Endothelial cell (in vitro differentiated cells): ENCODE measurements around the gene CUL4A. TPM values are rescaled to one million over a fixed set of nuclear protein-coding genes. Genes with fewer than 3 reads are reported as not detected.

Source experiments
- DNase-seq: peaks from one replicate; pipeline ENCODE4 v3.0.0; 2021; ENCODE audit warnings: low spot score
- H3K27ac Mint-ChIP-seq: one replicate; pipeline ENCODE4 v1.8.0; 2021; ENCODE audit warnings: mixed read lengths, inconsistent platforms; ENCODE audit not compliant: unreplicated experiment
- H3K27me3 Mint-ChIP-seq: one replicate; pipeline ENCODE4 v1.8.0; 2021; ENCODE audit warnings: mild to moderate bottlenecking, moderate library complexity, mixed read lengths, inconsistent platforms; ENCODE audit not compliant: unreplicated experiment
- H3K36me3 Mint-ChIP-seq: one replicate; pipeline ENCODE4 v1.8.0; 2021; ENCODE audit warnings: mild to moderate bottlenecking, low read depth, mixed read lengths, inconsistent platforms; ENCODE audit not compliant: unreplicated experiment
- H3K4me1 Mint-ChIP-seq: one replicate; pipeline ENCODE4 v1.8.0; 2021; ENCODE audit warnings: mild to moderate bottlenecking, mixed read lengths, inconsistent platforms; ENCODE audit not compliant: unreplicated experiment
- H3K4me3 Mint-ChIP-seq: one replicate; pipeline ENCODE4 v1.8.0; 2021; ENCODE audit warnings: mild to moderate bottlenecking, mixed read lengths, inconsistent platforms; ENCODE audit not compliant: unreplicated experiment
- H3K9me3 Mint-ChIP-seq: one replicate; pipeline ENCODE4 v1.8.0; 2021; ENCODE audit warnings: mixed read lengths, inconsistent platforms; ENCODE audit not compliant: unreplicated experiment
- total RNA-seq: library from RNA; stranded (reverse); fragmentation: NEBNext Ultra II Directional; extraction: Animal tissue kit (Norgen Biotek cat#: 25700); gene quantifications from one replicate; pipeline ENCODE4 v1.2.1, GENCODE V29; 2021; ENCODE audit not compliant: unreplicated experiment
- TF ChIP-seq, protein P1 (sequence below): fragments of 200-600 bp; sonication (generic); IDR thresholded peaks from one replicate; pipeline ENCODE4 v1.5.0; 2021; ENCODE audit warnings: antibody characterized with exemption; ENCODE audit not compliant: unreplicated experiment

CUL4A gene
- total RNA-seq, 1 donor from 2014 or later, result 55.8 TPM

- Mint-ChIP-seq H3K9me3 (no peaks in the 10 kb centered on the region), H3K36me3 (peaks cover 9% of the 10 kb centered on the region), H3K4me3 (no peak overlapping the region), H3K4me1 (peaks cover 18% of the 10 kb centered on the region), H3K27ac (no peak overlapping the region), H3K27me3 (peaks cover 8% of the 10 kb centered on the region)
- TF ChIP-seq, protein P1, sequence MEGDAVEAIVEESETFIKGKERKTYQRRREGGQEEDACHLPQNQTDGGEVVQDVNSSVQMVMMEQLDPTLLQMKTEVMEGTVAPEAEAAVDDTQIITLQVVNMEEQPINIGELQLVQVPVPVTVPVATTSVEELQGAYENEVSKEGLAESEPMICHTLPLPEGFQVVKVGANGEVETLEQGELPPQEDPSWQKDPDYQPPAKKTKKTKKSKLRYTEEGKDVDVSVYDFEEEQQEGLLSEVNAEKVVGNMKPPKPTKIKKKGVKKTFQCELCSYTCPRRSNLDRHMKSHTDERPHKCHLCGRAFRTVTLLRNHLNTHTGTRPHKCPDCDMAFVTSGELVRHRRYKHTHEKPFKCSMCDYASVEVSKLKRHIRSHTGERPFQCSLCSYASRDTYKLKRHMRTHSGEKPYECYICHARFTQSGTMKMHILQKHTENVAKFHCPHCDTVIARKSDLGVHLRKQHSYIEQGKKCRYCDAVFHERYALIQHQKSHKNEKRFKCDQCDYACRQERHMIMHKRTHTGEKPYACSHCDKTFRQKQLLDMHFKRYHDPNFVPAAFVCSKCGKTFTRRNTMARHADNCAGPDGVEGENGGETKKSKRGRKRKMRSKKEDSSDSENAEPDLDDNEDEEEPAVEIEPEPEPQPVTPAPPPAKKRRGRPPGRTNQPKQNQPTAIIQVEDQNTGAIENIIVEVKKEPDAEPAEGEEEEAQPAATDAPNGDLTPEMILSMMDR, result no peak
- DNase-seq, result no peak
These were observed 3.9 kb upstream of the CUL4A start for GRCh38 chr13:113205428-113205931.

- H3K4me1 Mint-ChIP-seq, result peaks cover 24% of the 10 kb centered on the region
- TF ChIP-seq, protein P1, result no peak
- H3K27ac Mint-ChIP-seq, result peak overlapping the region; percentile 58
- DNase-seq, result no peak
- H3K27me3 Mint-ChIP-seq, result peaks cover 8% of the 10 kb centered on the region
- H3K36me3 Mint-ChIP-seq, result peaks cover 9% of the 10 kb centered on the region
- H3K4me3 Mint-ChIP-seq, result peak overlapping the region; percentile 91
- H3K9me3 Mint-ChIP-seq, result no peaks in the 10 kb centered on the region
These were observed 2.0 kb upstream of the CUL4A start for GRCh38 chr13:113207460-113207859.

GRCh38 chr13:113207890-113208420 lies 1.5 kb upstream of the CUL4A start:
- DNase-seq, result peak; percentile 63
- TF ChIP-seq, protein P1, result no peak
- peaks cover 9% of the 10 kb centered on the region for H3K36me3 Mint-ChIP-seq
- H3K27ac Mint-ChIP-seq, result peak overlapping the region; percentile 58
- H3K27me3 Mint-ChIP-seq, result peaks cover 8% of the 10 kb centered on the region
- peaks cover 23% of the 10 kb centered on the region for H3K4me1 Mint-ChIP-seq
- peak overlapping the region; percentile 91 for H3K4me3 Mint-ChIP-seq
- H3K9me3 Mint-ChIP-seq, result no peaks in the 10 kb centered on the region

- peak within 1 kb of the TSS; percentile 91 for H3K4me3 Mint-ChIP-seq
- peaks cover 8% of the 10 kb centered on the region for H3K27me3 Mint-ChIP-seq
- peaks cover 23% of the 10 kb centered on the region for H3K4me1 Mint-ChIP-seq
These were observed 735 bp upstream of the CUL4A start, which contains the start of gene PCID2 for GRCh38 chr13:113208421-113209335. Gene PCID2, minus strand, starts transcription at chr13:113208669. Its CDS starts 35 bp downstream, at chr13:113208634.

More at GRCh38 chr13:113208421-113209335, 735 bp upstream of the CUL4A start, which contains the start of gene PCID2:
- Mint-ChIP-seq H3K36me3 (peaks cover 9% of the 10 kb centered on the region), H3K9me3 (no peaks in the 10 kb centered on the region), H3K27ac (peak within 1 kb of the TSS; percentile 58)
- peak; percentile 85 for DNase-seq
- TF ChIP-seq, protein P1, result no peak
